Measurements from ENCODE around the gene PFKFB3. TPM values are rescaled to one million over a fixed set of nuclear protein-coding genes. Genes with fewer than 3 reads are reported as not detected.

The PFKFB3 gene
- total and polyA plus RNA-seq, 12 donors = 8.4 to 72.4 (median 29.5) TPM

DNA sequence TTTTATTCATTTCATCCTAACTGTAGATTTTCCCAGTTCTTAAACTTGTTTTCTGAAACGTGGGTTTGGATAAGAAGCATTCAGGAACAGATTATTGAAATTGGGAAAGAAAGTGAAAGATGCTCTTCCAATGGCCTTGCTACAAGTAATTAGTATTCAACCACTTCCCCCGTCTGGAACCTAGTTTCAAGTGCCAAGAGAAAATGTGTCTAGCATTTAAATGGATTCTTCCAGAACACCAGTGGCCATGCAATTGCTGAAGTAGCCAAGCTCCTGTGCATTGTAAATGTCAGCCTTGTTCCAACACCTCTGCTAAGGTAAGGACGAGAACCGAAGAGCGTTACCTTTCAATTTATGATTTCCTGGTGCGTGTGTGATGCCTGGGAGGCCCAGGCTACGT lies 68.2 kb downstream of the PFKFB3 start:
- H3K27me3 ChIP-seq = no peaks in the 10 kb centered on the region
- no peak overlapping the region for H3K4me3 ChIP-seq
- no peak overlapping the region for H3K27ac ChIP-seq
- no peak for DNase-seq
- H3K9me3 ChIP-seq (replicated peaks in 1 of 3) = no peaks in the 10 kb centered on the region
- H3K4me1 ChIP-seq (replicated peaks in 1 of 2) = peaks cover 0 to 6% of the 10 kb centered on the region in 2 donors
- H3K36me3 ChIP-seq (replicated peaks in 1 of 2) = no peaks in the 10 kb centered on the region
- intact Hi-C loops (cut with DNase I) = no loop called here
- WGBS, 4 donors = 76 to 82% (median 79%) methylated on average over 7 of the region's 7 CpGs
- TF ChIP-seq POLR2A (IDR thresholded peaks at IDR 0.05) = no peak
- TF ChIP-seq, protein P1, sequence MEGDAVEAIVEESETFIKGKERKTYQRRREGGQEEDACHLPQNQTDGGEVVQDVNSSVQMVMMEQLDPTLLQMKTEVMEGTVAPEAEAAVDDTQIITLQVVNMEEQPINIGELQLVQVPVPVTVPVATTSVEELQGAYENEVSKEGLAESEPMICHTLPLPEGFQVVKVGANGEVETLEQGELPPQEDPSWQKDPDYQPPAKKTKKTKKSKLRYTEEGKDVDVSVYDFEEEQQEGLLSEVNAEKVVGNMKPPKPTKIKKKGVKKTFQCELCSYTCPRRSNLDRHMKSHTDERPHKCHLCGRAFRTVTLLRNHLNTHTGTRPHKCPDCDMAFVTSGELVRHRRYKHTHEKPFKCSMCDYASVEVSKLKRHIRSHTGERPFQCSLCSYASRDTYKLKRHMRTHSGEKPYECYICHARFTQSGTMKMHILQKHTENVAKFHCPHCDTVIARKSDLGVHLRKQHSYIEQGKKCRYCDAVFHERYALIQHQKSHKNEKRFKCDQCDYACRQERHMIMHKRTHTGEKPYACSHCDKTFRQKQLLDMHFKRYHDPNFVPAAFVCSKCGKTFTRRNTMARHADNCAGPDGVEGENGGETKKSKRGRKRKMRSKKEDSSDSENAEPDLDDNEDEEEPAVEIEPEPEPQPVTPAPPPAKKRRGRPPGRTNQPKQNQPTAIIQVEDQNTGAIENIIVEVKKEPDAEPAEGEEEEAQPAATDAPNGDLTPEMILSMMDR (IDR thresholded peaks at IDR 0.05) = no peak

DNA sequence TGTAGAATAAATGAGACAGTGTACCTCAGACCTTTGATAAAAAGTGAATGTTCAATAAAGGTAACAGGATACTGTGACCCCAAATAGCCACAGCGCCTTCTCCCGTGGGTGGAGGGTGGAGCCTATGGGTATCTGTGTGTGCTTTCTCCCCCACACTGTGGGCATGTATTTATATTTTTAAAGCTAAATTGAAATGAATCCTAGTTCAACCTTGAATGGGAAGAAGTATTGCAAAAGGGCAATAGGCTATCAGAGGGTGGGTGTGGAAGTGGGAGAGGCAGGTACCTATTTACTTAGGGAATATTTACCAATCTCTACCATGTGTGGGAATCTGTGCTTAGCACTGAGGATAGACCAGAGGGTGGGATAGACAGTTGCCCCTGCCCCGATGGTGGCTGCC lies 68.9 kb downstream of the PFKFB3 start:
- H3K9me3 ChIP-seq (replicated peaks in 1 of 3) = no peaks in the 10 kb centered on the region
- no peak overlapping the region for H3K27ac ChIP-seq
- 82 to 90% (median 83%) methylated on average over 2 to 3 of the region's 3 CpGs for WGBS, 4 donors
- no peak for DNase-seq
- no peak for TF ChIP-seq POLR2A (IDR thresholded peaks at IDR 0.05)
- TF ChIP-seq, protein P1 (IDR thresholded peaks at IDR 0.05) = no peak
- intact Hi-C loops (cut with DNase I) = no loop called here
- no peaks in the 10 kb centered on the region for H3K27me3 ChIP-seq
- H3K4me3 ChIP-seq = no peak overlapping the region
- peaks cover 0 to 8% of the 10 kb centered on the region in 2 donors for H3K4me1 ChIP-seq (replicated peaks in 1 of 2)
- H3K36me3 ChIP-seq (replicated peaks in 1 of 2) = no peaks in the 10 kb centered on the region

DNA sequence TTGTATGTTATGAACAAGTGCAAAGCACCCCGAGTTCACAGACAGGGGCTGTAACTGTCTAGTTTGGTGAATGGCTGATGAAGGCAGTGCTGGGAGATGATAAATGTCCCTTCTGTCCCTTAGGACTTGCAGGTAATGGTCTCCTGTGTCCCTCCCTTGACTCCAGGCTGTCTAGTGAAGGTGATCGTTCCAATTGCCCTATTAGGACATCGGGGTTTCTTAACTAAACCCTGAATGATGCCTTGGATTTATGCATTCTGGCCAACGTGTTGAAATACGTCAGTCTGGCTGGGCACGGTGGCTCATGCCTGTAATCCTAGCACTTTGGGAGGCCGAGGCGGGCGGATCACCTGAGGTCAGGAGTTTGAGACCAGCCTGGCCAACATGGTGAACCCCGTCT lies 69.4 kb downstream of the PFKFB3 start:
- Histone ChIP-seq H3K27ac (no peak overlapping the region), H3K9me3 (replicated peaks in 1 of 3) (no peaks in the 10 kb centered on the region), H3K36me3 (replicated peaks in 1 of 2) (no peaks in the 10 kb centered on the region), H3K4me1 (replicated peaks in 1 of 2) (peaks cover 0 to 8% of the 10 kb centered on the region in 2 donors), H3K27me3 (no peaks in the 10 kb centered on the region), H3K4me3 (no peak overlapping the region)
- TF ChIP-seq, protein P1 (IDR thresholded peaks at IDR 0.05) = no peak
- no peak for TF ChIP-seq POLR2A (IDR thresholded peaks at IDR 0.05)
- 85 to 94% (median 93%) methylated on average over 10 of the region's 10 CpGs for WGBS, 4 donors
- intact Hi-C loops (cut with DNase I) = no loop called here
- DNase-seq = no peak

DNA sequence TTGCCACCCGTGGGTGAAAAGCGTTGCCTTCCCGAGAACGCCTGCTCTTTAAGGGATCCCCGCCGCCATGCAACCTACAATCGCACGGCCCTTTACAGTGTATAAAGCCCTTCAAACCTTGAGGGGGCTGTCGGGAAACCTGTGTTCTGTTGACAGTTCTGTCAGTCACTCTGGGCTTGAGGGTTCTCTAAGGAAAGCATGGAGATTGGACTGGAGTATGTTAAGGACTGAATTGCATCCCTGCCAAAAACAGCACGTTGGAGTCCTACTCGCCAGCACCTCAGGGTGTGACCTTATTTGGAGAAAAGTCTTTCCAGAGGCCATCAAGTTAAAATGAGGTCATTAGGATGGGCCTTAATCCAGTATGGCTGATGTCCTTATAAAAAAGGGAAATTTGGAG lies 70.6 kb downstream of the PFKFB3 start:
- no peaks in the 10 kb centered on the region for H3K27me3 ChIP-seq
- no peak for DNase-seq
- intact Hi-C loops (cut with DNase I) = no loop called here
- WGBS, 4 donors = 86 to 92% (median 90%) methylated on average over 11 of the region's 11 CpGs
- H3K36me3 ChIP-seq (replicated peaks in 1 of 2) = no peaks in the 10 kb centered on the region
- TF ChIP-seq, protein P1 (IDR thresholded peaks at IDR 0.05) = no peak
- TF ChIP-seq POLR2A (IDR thresholded peaks at IDR 0.05) = no peak
- no peaks in the 10 kb centered on the region for H3K9me3 ChIP-seq (replicated peaks in 1 of 3)
- H3K4me3 ChIP-seq = no peak overlapping the region
- H3K27ac ChIP-seq = no peak overlapping the region
- peaks cover 0 to 8% of the 10 kb centered on the region in 2 donors for H3K4me1 ChIP-seq (replicated peaks in 1 of 2)

Measured in adrenal gland (tissue), 12 donors.